ENCODE measurements around the gene STAP1.
"Not testable (repeated sequence)": the region's sequence is repeated elsewhere in the genome, so short reads cannot be mapped to it uniquely, and the experiment has no call there.

The STAP1 gene

GRCh38 chr4:67558493-67558892 lies at the start of gene STAP1:
Gene STAP1, plus strand, starts transcription at chr4:67558727. Its CDS starts 83 bp downstream, at chr4:67558810.
- no peak for DNase-seq

GRCh38 chr4:67512501-67512900 lies 46.0 kb upstream of the STAP1 start:
- DNase-seq, result no peak

- DNase-seq, result no peak
Measured at GRCh38 chr4:67520141-67520540, 38.4 kb upstream of the STAP1 start.

GRCh38 chr4:67521506-67521905 lies 37.0 kb upstream of the STAP1 start:
- no peak for DNase-seq

- no peak for DNase-seq
Measured at GRCh38 chr4:67522230-67522629, 36.3 kb upstream of the STAP1 start.

GRCh38 chr4:67522851-67523671 lies 35.5 kb upstream of the STAP1 start:
- no peak for DNase-seq

GRCh38 chr4:67524140-67524539 lies 34.4 kb upstream of the STAP1 start:
- DNase-seq, result not testable (repeated sequence)

- DNase-seq, result no peak
Measured at GRCh38 chr4:67531379-67531962, 27.1 kb upstream of the STAP1 start.

GRCh38 chr4:67532397-67532796 lies 26.1 kb upstream of the STAP1 start:
- not testable (repeated sequence) for DNase-seq

GRCh38 chr4:67533112-67533511 lies 25.4 kb upstream of the STAP1 start:
- DNase-seq, result no peak

- no peak for DNase-seq
Measured at GRCh38 chr4:67535280-67535840, 23.2 kb upstream of the STAP1 start.

- DNase-seq, result no peak
Measured at GRCh38 chr4:67539830-67540229, 18.7 kb upstream of the STAP1 start.

GRCh38 chr4:67542076-67542475 lies 16.5 kb upstream of the STAP1 start:
- no peak for DNase-seq

- peak; percentile 60 to 98 (median 92) for DNase-seq
Measured at GRCh38 chr4:67545199-67546003, 13.1 kb upstream of the STAP1 start, which contains the start of gene CENPC. Gene CENPC, minus strand, starts transcription at chr4:67545503. Its CDS starts 148 bp downstream, at chr4:67545355.

- DNase-seq, result no peak
Measured at GRCh38 chr4:67546004-67546356, 12.5 kb upstream of the STAP1 start.

- peak in 1 of 14 donors; percentile 24 for DNase-seq
Measured at GRCh38 chr4:67546971-67547370, 11.6 kb upstream of the STAP1 start.

- DNase-seq, result no peak
Measured at GRCh38 chr4:67549123-67549522, 9.4 kb upstream of the STAP1 start.

GRCh38 chr4:67550451-67550850 lies 8.1 kb upstream of the STAP1 start:
- DNase-seq, result no peak

GRCh38 chr4:67550857-67551256 lies 7.7 kb upstream of the STAP1 start:
- DNase-seq, result no peak

- DNase-seq, result not testable (repeated sequence)
Measured at GRCh38 chr4:67552146-67552792, 6.3 kb upstream of the STAP1 start.

GRCh38 chr4:67554096-67554495 lies 4.4 kb upstream of the STAP1 start:
- DNase-seq, result no peak

- DNase-seq, result no peak
Measured at GRCh38 chr4:67555447-67555846, 3.1 kb upstream of the STAP1 start.

Data from C1 segment of cervical spinal cord (tissue), 14 donors.